SU-DHL-6 (cell line): ENCODE results near the gene EMC9.
A peak's percentile ranks its signal among the peaks of the same experiment; 100 is the strongest.

Source experiments
- H2AFZ ChIP-seq: fragments of 200-600 bp; sonication (generic); 2 replicates; pipeline ENCODE4 v1.6.1; 2014; ENCODE audit warnings: low read depth, mild to moderate bottlenecking, moderate library complexity, mixed read lengths, antibody characterized with exemption, low read length; ENCODE audit not compliant: severe bottlenecking
- H3F3A ChIP-seq: fragments of 200-600 bp; shearing (Covaris generic); 2 replicates; pipeline ENCODE4 v1.6.0; 2016; ENCODE audit warnings: antibody characterized with exemption, mild to moderate bottlenecking; ENCODE audit not compliant: insufficient read depth
- H3K27ac ChIP-seq: fragments of 200-600 bp; sonication (generic); 2 replicates; pipeline ENCODE4 v1.5.1; 2016; ENCODE audit warnings: low read depth, mild to moderate bottlenecking, low read length, moderate library complexity, mixed read lengths
- H3K27me3 ChIP-seq: fragments of 200-600 bp; sonication (generic), shearing (Covaris generic); 2 replicates; pipeline ENCODE4 v1.6.0; 2014; ENCODE audit warnings: mild to moderate bottlenecking, low read length
- H3K36me3 ChIP-seq: fragments of 200-600 bp; sonication (generic); 2 replicates; pipeline ENCODE4 v1.6.1; 2014; ENCODE audit warnings: mild to moderate bottlenecking, low read length, mixed read lengths
- H3K4me2 ChIP-seq: fragments of 300-600, 200-600 bp; shearing (Covaris generic), sonication (generic); 2 replicates; pipeline ENCODE4 v1.6.0; 2014; ENCODE audit warnings: low read length, low read depth, mild to moderate bottlenecking; ENCODE audit not compliant: poor library complexity, severe bottlenecking
- H3K4me3 ChIP-seq: fragments of 200-600 bp; sonication (generic); 2 replicates; pipeline ENCODE4 v1.5.1; 2014; ENCODE audit warnings: antibody characterized with exemption, low read length, mild to moderate bottlenecking, mixed read lengths; ENCODE audit not compliant: insufficient read depth, poor library complexity, severe bottlenecking
- H3K79me2 ChIP-seq: fragments of 200-600 bp; sonication (generic); 2 replicates; pipeline ENCODE4 v1.6.1; 2014; ENCODE audit warnings: mild to moderate bottlenecking, low read length, moderate library complexity; ENCODE audit not compliant: insufficient read depth
- H3K9ac ChIP-seq: fragments of 200-600 bp; sonication (generic); 2 replicates; pipeline ENCODE4 v1.7.0; 2014; ENCODE audit warnings: mild to moderate bottlenecking, low read length
- H3K9me2 ChIP-seq: fragments of 200-600 bp; sonication (generic); replicated peaks from 2 replicates; pipeline ENCODE4 v1.6.1; 2014; ENCODE audit warnings: low read length; ENCODE audit not compliant: insufficient read depth
- H3K9me3 ChIP-seq: fragments of 200-600 bp; sonication (generic); 2 replicates; pipeline ENCODE4 v1.6.1; 2014; ENCODE audit warnings: low read length, mixed read lengths; ENCODE audit not compliant: insufficient read depth
- H4K20me1 ChIP-seq: fragments of 200-600 bp; sonication (generic); 2 replicates; pipeline ENCODE4 v1.6.1; 2014; ENCODE audit warnings: low read depth, mild to moderate bottlenecking, antibody characterized with exemption, low read length, moderate library complexity, mixed read lengths
- EZH2phosphoT487 ChIP-seq: fragments of 200-600 bp; sonication (generic), shearing (Covaris generic); conservative IDR thresholded peaks from 2 replicates; pipeline ENCODE4 v1.6.1; 2018; ENCODE audit warnings: mild to moderate bottlenecking, antibody characterized with exemption, low read length, moderate library complexity, mixed read lengths
- TF ChIP-seq, protein P1 (sequence below): fragments of 200-600 bp; sonication (generic); IDR thresholded peaks from one replicate; pipeline ENCODE4 v1.5.1; 2017; ENCODE audit warnings: antibody characterized with exemption, mild to moderate bottlenecking, low read length, moderate library complexity; ENCODE audit not compliant: insufficient read depth, poor library complexity, severe bottlenecking

Gene EMC9

DNA sequence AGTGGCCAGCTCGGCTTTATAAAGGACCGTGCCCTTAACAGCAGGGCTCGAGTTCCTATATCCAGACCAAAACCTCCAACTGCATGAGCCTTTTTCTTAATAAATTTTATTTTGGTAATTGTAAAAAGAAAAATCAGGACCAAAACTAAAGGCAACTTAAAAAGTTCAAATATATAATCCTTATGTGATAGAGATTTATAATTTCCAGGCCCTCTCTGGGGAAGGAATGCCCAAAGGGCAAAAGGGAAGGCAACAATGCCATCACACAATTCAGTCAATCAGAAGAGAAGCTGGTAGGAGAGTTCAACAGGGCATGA is 47.6 kb upstream of the EMC9 start:
- peaks cover 14% of the 10 kb centered on the region for H3F3A ChIP-seq
- H2AFZ ChIP-seq, result peak overlapping the region; percentile 56
- H3K27ac ChIP-seq, result peak overlapping the region; percentile 63
- no peaks in the 10 kb centered on the region for H3K36me3 ChIP-seq
- H3K4me2 ChIP-seq, result peak overlapping the region; percentile 71
- H3K79me2 ChIP-seq, result peaks cover under 1% of the 10 kb centered on the region; the same call in 1 of the 2 replicates
- no peaks in the 10 kb centered on the region for H3K9me3 ChIP-seq
- no peaks in the 10 kb centered on the region for H3K9me2 ChIP-seq
- peak overlapping the region; percentile 81 for H3K4me3 ChIP-seq
- TF ChIP-seq EZH2phosphoT487, result no peak
- TF ChIP-seq, protein P1, sequence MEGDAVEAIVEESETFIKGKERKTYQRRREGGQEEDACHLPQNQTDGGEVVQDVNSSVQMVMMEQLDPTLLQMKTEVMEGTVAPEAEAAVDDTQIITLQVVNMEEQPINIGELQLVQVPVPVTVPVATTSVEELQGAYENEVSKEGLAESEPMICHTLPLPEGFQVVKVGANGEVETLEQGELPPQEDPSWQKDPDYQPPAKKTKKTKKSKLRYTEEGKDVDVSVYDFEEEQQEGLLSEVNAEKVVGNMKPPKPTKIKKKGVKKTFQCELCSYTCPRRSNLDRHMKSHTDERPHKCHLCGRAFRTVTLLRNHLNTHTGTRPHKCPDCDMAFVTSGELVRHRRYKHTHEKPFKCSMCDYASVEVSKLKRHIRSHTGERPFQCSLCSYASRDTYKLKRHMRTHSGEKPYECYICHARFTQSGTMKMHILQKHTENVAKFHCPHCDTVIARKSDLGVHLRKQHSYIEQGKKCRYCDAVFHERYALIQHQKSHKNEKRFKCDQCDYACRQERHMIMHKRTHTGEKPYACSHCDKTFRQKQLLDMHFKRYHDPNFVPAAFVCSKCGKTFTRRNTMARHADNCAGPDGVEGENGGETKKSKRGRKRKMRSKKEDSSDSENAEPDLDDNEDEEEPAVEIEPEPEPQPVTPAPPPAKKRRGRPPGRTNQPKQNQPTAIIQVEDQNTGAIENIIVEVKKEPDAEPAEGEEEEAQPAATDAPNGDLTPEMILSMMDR, result no peak
- H3K27me3 ChIP-seq, result no peaks in the 10 kb centered on the region
- no peaks in the 10 kb centered on the region for H4K20me1 ChIP-seq
- H3K9ac ChIP-seq, result peak overlapping the region; percentile 72

DNA sequence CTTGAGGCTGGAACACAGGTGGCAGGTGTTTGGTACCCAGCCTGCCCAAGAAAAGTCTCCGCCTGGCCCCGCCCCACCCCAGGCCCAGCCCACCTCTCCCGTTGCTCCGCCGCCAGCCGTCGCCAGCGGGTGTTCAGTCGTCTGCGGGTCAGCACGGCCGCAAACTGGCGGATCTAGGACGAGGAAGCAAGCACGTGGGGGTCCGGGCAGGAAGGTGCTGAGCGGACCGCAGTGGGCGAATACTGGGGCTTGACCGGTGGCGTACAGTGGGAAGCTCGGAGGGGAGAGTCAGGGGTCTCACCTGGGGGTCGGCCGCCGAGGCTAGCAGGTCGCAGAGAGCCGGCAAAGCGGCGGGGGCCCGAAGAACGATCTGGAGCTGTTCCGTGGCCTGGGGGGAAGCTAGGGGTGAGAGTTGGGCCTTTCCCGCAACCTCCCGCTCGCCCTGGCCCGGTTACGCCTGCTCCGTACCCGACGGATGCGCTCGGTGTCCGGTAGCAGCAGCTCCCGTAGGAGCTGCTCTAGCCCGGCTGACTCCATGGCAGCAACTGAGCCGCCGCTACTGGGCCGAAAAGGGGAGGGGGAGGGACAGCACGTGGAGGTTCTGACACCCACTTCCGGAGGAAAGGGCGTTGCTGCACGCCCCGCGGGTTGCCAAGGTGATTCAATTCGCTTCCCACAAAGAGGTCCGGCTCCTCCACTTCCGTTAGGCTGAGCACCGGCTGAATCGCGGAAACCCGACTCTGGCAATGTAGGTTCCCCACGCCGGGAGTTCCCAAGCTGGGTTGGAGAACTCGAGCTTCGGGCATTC is 47.1 kb upstream of the EMC9 start, which contains the start of gene IPO4:
IPO4 (minus strand) TSS at position 566 of the 808 bp plus-strand sequence; CDS start at position 537, 29 bp downstream.
- no peaks in the 10 kb centered on the region for H4K20me1 ChIP-seq
- H3K9me2 ChIP-seq, result no peaks in the 10 kb centered on the region
- H3K27me3 ChIP-seq, result no peaks in the 10 kb centered on the region
- peak within 1 kb of the TSS; percentile 63 for H3K27ac ChIP-seq
- H3K36me3 ChIP-seq, result no peaks in the 10 kb centered on the region
- H2AFZ ChIP-seq, result peak within 1 kb of the TSS; percentile 56
- peak within 1 kb of the TSS; percentile 81 for H3K4me3 ChIP-seq
- no peaks in the 10 kb centered on the region for H3K9me3 ChIP-seq
- H3K4me2 ChIP-seq, result peak within 1 kb of the TSS; percentile 71
- H3K9ac ChIP-seq, result peak within 1 kb of the TSS; percentile 72
- H3K79me2 ChIP-seq, result no peaks in the 10 kb centered on the region
- TF ChIP-seq, protein P1, result no peak
- TF ChIP-seq EZH2phosphoT487, result no peak
- peaks cover 14% of the 10 kb centered on the region for H3F3A ChIP-seq

DNA sequence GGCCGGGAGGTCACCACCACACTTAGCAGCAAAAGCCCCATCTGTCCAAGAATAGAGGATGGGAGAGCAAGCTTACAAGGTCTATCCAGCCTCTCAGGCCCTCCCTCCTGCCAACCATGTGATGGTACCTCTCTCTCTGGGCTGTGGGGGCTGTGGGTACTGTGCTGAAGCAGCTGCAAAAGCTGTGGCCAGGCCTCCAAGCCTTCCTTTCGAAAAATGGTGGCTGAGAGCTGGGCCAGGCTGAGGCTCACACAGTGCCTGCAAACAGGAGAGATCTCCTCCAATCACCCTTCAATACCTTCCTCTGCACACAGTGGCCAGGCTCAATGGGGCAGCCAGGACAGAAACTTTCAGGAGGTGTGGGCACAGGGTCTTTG is 46.1 kb upstream of the EMC9 start:
- Histone ChIP-seq H3K27me3 (no peaks in the 10 kb centered on the region), H3K36me3 (no peaks in the 10 kb centered on the region)

More for the DNA sequence above, 46.1 kb upstream of the EMC9 start:
- Histone ChIP-seq H3F3A (peaks cover 14% of the 10 kb centered on the region), H4K20me1 (no peaks in the 10 kb centered on the region), H3K9me3 (no peaks in the 10 kb centered on the region), H3K79me2 (no peaks in the 10 kb centered on the region), H3K4me2 (peak overlapping the region; percentile 71), H3K9me2 (no peaks in the 10 kb centered on the region), H3K4me3 (peak overlapping the region; percentile 81), H2AFZ (no peak overlapping the region), H3K27ac (peak overlapping the region; percentile 44; the same call in 1 of the 2 replicates), H3K9ac (peak overlapping the region; percentile 72)
- TF ChIP-seq, protein P1, result no peak
- TF ChIP-seq EZH2phosphoT487, result no peak
